Neural progenitor cell (in vitro differentiated cells): Measurements from ENCODE around the gene TNNT3.

Experiments used
- CTCF ChIP-seq: fragments of 200-600 bp; sonication (generic); IDR thresholded peaks from 2 replicates; pipeline ENCODE4 v1.5.1; 2017; ENCODE audit warnings: antibody characterized with exemption, mild to moderate bottlenecking
- EZH2 ChIP-seq: fragments of 200-600 bp; sonication (generic); IDR thresholded peaks from 2 replicates; pipeline ENCODE4 v1.6.1; 2017; ENCODE audit warnings: antibody characterized with exemption, mild to moderate bottlenecking, moderate library complexity
- EZH2phosphoT487 ChIP-seq: fragments of 200-600 bp; sonication (generic); IDR thresholded peaks from 2 replicates; pipeline ENCODE4 v1.6.1; 2017; ENCODE audit warnings: antibody characterized with exemption

DNA sequence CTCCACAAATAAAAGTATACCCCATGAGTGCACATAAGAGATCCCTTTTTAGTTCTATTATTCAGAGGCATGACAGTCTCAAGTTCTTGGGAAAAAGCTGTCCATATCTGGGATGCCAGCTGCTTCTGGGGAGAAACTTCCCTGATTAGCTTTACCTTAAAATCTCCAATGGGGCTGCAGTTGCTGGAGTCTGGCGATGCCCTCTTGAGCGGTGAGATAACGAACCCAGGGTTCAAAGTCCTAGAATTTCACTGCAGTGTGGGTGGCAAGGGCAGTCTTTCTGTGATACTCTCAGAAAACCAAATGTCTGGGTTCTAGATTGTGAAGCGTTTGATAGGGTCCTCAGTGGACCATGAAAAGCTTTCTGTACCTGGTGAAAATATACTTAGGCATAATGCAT lies 20.4 kb upstream of the TNNT3 start:
- TF ChIP-seq CTCF (no peak), EZH2phosphoT487 (no peak), EZH2 (no peak)
